Epithelial cell of prostate (primary cell): Measurements from ENCODE around the gene MAP3K7CL.
A peak's percentile ranks its signal among the peaks of the same experiment; 100 is the strongest.

ENCODE experiments used
- DNase-seq: peaks from one replicate; pipeline ENCODE4 v3.0.0-alpha.2; 2011; ENCODE audit warnings: low read depth, low spot score
- H3K27ac ChIP-seq: fragments of 450-650 bp; 2 replicates; pipeline ENCODE4 v1.5.1; 2017; ENCODE audit warnings: mild to moderate bottlenecking

Gene MAP3K7CL

GRCh38 chr21:29219165-29219770 is 88.8 kb downstream of the MAP3K7CL start:
- peak overlapping the region; percentile 90 for H3K27ac ChIP-seq
- no peak for DNase-seq

DNA sequence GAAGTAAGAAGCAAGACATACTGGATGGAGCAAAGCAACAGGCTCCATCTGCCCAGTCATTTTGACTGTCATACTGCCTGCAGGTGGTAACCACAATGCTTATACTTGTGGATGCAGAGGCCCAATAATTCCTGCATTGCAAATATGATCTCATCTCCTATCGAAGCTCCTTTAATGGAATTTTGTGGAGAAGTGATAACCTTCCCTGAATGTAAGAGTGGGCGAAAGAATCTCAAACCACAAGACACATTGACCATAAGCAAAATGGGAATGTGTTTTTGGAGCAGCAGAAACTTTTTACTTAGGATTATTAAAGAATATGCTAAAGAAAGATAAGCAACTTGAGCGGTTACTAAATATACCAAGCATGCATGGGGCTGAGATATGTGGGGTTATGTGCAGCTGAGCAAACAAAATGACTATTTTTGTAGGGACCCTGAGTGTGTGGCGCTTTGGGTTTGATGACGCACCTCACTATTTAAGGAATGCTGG is 90.9 kb downstream of the MAP3K7CL start:
- no peak for DNase-seq
- H3K27ac ChIP-seq, result no peak overlapping the region

GRCh38 chr21:29224006-29224405 is 93.6 kb downstream of the MAP3K7CL start:
- no peak for DNase-seq

More at GRCh38 chr21:29224006-29224405, 93.6 kb downstream of the MAP3K7CL start:
- H3K27ac ChIP-seq, result peak overlapping the region; percentile 38
